Hematopoietic multipotent progenitor cell (in vitro differentiated cells): ENCODE data around the gene DSCAML1. TPM values are rescaled to one million over a fixed set of nuclear protein-coding genes. Genes with fewer than 3 reads are reported as not detected.
"Not testable (repeated sequence)": the region's sequence is repeated elsewhere in the genome, so short reads cannot be mapped to it uniquely, and the experiment has no call there.

Experiments used
- DNase-seq, 3 donors: peaks; one replicate each; pipeline ENCODE4 v3.0.0-alpha.2; 2011 to 2015; ENCODE audit warnings: low read depth in 2 of 3, low spot score in 2 of 3
- total RNA-seq: library from RNA; depleted of rRNA; stranded (reverse); fragments of >200 nt; gene quantifications from one replicate; pipeline ENCODE4 v1.2.3, GENCODE V29; 2012

DSCAML1 gene
- total RNA-seq, 1 donor = 0.27 TPM

- DNase-seq = not testable (repeated sequence)
Observed at GRCh38 chr11:117399100-117399840, 397.7 kb downstream of the DSCAML1 start.

- not testable (repeated sequence) for DNase-seq
Observed at GRCh38 chr11:117398618-117399017, 398.4 kb downstream of the DSCAML1 start.

- no peak for DNase-seq
Observed at GRCh38 chr11:117396970-117397369, 400.0 kb downstream of the DSCAML1 start.

- no peak for DNase-seq
Observed at GRCh38 chr11:117395476-117395875, 401.5 kb downstream of the DSCAML1 start.

- no peak for DNase-seq
Observed at GRCh38 chr11:117394221-117394925, 402.6 kb downstream of the DSCAML1 start.

- no peak for DNase-seq
Observed at GRCh38 chr11:117392979-117393378, 404.0 kb downstream of the DSCAML1 start.

GRCh38 chr11:117392001-117392690 lies 404.9 kb downstream of the DSCAML1 start:
- DNase-seq = no peak

GRCh38 chr11:117391181-117391580 lies 405.8 kb downstream of the DSCAML1 start:
- DNase-seq = no peak

GRCh38 chr11:117390743-117391142 lies 406.3 kb downstream of the DSCAML1 start:
- no peak for DNase-seq

- no peak for DNase-seq
Observed at GRCh38 chr11:117387992-117388755, 408.8 kb downstream of the DSCAML1 start.

GRCh38 chr11:117385906-117386305 lies 411.1 kb downstream of the DSCAML1 start:
- no peak for DNase-seq

GRCh38 chr11:117385471-117385870 lies 411.5 kb downstream of the DSCAML1 start:
- no peak for DNase-seq

GRCh38 chr11:117384045-117384444 lies 413.0 kb downstream of the DSCAML1 start:
- no peak for DNase-seq

GRCh38 chr11:117382746-117383145 lies 414.3 kb downstream of the DSCAML1 start:
- no peak for DNase-seq

GRCh38 chr11:117381481-117382387 lies 415.3 kb downstream of the DSCAML1 start:
- no peak for DNase-seq

- DNase-seq = no peak
Observed at GRCh38 chr11:117380676-117381075, 416.3 kb downstream of the DSCAML1 start.

GRCh38 chr11:117378976-117379865 lies 417.8 kb downstream of the DSCAML1 start:
- DNase-seq = no peak
